Endothelial cell of umbilical vein (primary cell): ENCODE measurements around the gene IL13RA1.

Experiments
- POLR2A ChIP-seq: IDR thresholded peaks from 2 replicates; pipeline ENCODE4 v1.6.1; 2012; ENCODE audit warnings: low read depth, mild to moderate bottlenecking, control low read depth, low read length
- TF ChIP-seq, protein P1 (sequence below), 2 donors: IDR thresholded peaks; 1 replicate in 1 of 2; 2 replicates in 1 of 2; pipeline ENCODE4 v1.5.1; 2011; ENCODE audit warnings: low read length in 2 of 2, mild to moderate bottlenecking in 2 of 2, moderate library complexity in 2 of 2, control low read depth in 1 of 2, inconsistent platforms in 1 of 2, low read depth in 1 of 2; ENCODE audit not compliant: insufficient read depth in 1 of 2; ENCODE audit errors: extremely low read depth in 1 of 2

DNA sequence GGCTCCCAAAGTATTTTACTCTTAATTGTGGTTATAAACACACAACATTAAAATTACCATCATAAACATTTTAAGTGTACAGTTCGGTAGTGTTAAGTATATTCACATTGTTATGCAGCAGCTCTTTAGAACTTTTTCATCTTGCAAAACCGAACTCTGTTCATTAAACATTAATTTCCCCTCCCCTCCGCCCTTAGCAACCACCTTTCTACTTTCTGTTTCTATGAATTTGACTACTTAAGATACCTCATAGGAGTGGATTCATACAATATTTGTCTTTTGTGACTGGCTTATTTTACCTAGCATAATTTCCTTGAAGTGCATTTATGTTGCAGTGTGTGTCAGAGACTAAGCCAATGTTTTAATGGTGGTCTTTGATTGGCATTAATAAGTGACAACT lies 32.6 kb downstream of the IL13RA1 start:
- TF ChIP-seq POLR2A, result no peak
- TF ChIP-seq, protein P1, sequence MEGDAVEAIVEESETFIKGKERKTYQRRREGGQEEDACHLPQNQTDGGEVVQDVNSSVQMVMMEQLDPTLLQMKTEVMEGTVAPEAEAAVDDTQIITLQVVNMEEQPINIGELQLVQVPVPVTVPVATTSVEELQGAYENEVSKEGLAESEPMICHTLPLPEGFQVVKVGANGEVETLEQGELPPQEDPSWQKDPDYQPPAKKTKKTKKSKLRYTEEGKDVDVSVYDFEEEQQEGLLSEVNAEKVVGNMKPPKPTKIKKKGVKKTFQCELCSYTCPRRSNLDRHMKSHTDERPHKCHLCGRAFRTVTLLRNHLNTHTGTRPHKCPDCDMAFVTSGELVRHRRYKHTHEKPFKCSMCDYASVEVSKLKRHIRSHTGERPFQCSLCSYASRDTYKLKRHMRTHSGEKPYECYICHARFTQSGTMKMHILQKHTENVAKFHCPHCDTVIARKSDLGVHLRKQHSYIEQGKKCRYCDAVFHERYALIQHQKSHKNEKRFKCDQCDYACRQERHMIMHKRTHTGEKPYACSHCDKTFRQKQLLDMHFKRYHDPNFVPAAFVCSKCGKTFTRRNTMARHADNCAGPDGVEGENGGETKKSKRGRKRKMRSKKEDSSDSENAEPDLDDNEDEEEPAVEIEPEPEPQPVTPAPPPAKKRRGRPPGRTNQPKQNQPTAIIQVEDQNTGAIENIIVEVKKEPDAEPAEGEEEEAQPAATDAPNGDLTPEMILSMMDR (IDR thresholded peaks at IDR 0.05; ENCODE audit: extremely low read depth in 1 of 2, insufficient read depth in 1 of 2, low read depth in 1 of 2, low read length in 2 of 2), result no peak
